RWPE2 (cell line): ENCODE measurements around the gene TSPAN12.

ENCODE experiments used
- ATAC-seq: fragments of 200-7000 bp; cut with Tn5 transposase; 3 replicates; pipeline ENCODE4 v1.9.1; 2021; ENCODE audit warnings: low read depth
- DNase-seq: peaks from one replicate; pipeline ENCODE4 v3.0.0-alpha.2; 2020; ENCODE audit warnings: low spot score
- H3K27ac ChIP-seq: fragments of 450-650 bp; 2 replicates; pipeline ENCODE4 v1.5.1; 2017; ENCODE audit warnings: mild to moderate bottlenecking; ENCODE audit not compliant: poor library complexity, severe bottlenecking
- H3K27me3 ChIP-seq: fragments of 250-450 bp; sonication (Bioruptor Pico); 2 replicates; pipeline ENCODE4 v1.5.1; 2021; ENCODE audit warnings: mild to moderate bottlenecking, moderate library complexity; ENCODE audit not compliant: insufficient read depth, poor library complexity, severe bottlenecking
- H3K36me3 ChIP-seq: fragments of 250-450 bp; sonication (Bioruptor Pico); 2 replicates; pipeline ENCODE4 v1.5.1; 2020; ENCODE audit warnings: low read depth, mild to moderate bottlenecking, moderate library complexity
- H3K4me1 ChIP-seq: fragments of 250-450 bp; sonication (Bioruptor Pico); 2 replicates; pipeline ENCODE4 v1.5.1; 2021; ENCODE audit warnings: mild to moderate bottlenecking, moderate library complexity; ENCODE audit not compliant: insufficient read depth, poor library complexity, severe bottlenecking
- H3K4me3 ChIP-seq: fragments of 250-450 bp; sonication (Bioruptor Pico); 2 replicates; pipeline ENCODE4 v1.5.1; 2021; ENCODE audit warnings: mild to moderate bottlenecking, moderate library complexity; ENCODE audit not compliant: severe bottlenecking
- H3K9me3 ChIP-seq: fragments of 250-450 bp; sonication (Bioruptor Pico); 2 replicates; pipeline ENCODE4 v1.5.1; 2021; ENCODE audit warnings: mild to moderate bottlenecking, moderate library complexity; ENCODE audit not compliant: severe bottlenecking
- TF ChIP-seq, protein P1 (sequence below): fragments of 450-650 bp; IDR thresholded peaks from one replicate; pipeline ENCODE4 v1.5.1; 2017; ENCODE audit warnings: mild to moderate bottlenecking, moderate library complexity; ENCODE audit not compliant: poor library complexity, severe bottlenecking

The TSPAN12 gene

DNA sequence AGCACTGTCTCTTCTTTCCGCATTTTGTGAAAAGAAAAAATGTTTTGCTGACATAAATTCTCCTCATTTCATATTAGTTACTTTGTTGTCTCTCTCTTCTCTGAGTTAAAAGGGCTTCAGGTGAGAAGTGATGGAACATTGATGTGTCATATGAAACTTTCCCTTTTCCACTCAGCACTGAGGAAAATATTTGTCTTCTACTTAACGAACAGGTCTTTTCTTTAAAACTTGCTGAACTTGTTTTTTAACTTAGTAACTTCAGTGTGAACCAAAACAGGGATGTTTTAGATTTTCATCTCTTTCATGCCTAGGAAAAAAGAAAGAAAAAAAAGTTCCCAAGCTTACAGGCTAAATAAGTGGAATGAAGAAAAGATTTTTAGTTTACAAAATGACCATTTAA is 19.0 kb upstream of the TSPAN12 start:
- no peaks in the 10 kb centered on the region for H3K36me3 ChIP-seq
- H3K27ac ChIP-seq = no peak overlapping the region
- TF ChIP-seq, protein P1, sequence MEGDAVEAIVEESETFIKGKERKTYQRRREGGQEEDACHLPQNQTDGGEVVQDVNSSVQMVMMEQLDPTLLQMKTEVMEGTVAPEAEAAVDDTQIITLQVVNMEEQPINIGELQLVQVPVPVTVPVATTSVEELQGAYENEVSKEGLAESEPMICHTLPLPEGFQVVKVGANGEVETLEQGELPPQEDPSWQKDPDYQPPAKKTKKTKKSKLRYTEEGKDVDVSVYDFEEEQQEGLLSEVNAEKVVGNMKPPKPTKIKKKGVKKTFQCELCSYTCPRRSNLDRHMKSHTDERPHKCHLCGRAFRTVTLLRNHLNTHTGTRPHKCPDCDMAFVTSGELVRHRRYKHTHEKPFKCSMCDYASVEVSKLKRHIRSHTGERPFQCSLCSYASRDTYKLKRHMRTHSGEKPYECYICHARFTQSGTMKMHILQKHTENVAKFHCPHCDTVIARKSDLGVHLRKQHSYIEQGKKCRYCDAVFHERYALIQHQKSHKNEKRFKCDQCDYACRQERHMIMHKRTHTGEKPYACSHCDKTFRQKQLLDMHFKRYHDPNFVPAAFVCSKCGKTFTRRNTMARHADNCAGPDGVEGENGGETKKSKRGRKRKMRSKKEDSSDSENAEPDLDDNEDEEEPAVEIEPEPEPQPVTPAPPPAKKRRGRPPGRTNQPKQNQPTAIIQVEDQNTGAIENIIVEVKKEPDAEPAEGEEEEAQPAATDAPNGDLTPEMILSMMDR = no peak
- no peaks in the 10 kb centered on the region for H3K27me3 ChIP-seq
- no peaks in the 10 kb centered on the region for H3K4me1 ChIP-seq
- DNase-seq (no peak), ATAC-seq (no peak)
- no peak overlapping the region for H3K4me3 ChIP-seq
- H3K9me3 ChIP-seq = no peaks in the 10 kb centered on the region

DNA sequence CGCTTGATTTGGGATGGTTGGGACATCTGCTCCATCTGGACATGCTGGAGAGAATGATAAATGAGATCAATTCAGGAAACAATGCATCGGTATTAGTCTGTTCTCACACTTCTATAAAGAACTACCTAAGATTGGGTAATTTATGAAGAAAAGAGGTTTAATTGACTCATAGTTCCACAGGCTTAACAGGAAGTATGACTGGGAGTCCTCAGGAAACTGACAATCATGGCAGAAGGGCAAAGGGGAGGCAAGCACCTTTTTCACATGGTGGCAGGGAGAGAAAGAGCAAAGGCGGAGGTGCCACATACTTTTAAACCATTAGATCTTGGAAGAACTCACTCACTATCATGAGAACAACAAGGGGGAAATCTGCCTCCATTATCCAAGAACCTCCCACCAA is 16.8 kb upstream of the TSPAN12 start:
- ATAC-seq (no peak), DNase-seq (no peak)
- no peaks in the 10 kb centered on the region for H3K36me3 ChIP-seq
- H3K9me3 ChIP-seq = no peaks in the 10 kb centered on the region
- H3K4me1 ChIP-seq = no peaks in the 10 kb centered on the region
- no peaks in the 10 kb centered on the region for H3K27me3 ChIP-seq
- no peak overlapping the region for H3K27ac ChIP-seq
- TF ChIP-seq, protein P1 = no peak
- no peak overlapping the region for H3K4me3 ChIP-seq

DNA sequence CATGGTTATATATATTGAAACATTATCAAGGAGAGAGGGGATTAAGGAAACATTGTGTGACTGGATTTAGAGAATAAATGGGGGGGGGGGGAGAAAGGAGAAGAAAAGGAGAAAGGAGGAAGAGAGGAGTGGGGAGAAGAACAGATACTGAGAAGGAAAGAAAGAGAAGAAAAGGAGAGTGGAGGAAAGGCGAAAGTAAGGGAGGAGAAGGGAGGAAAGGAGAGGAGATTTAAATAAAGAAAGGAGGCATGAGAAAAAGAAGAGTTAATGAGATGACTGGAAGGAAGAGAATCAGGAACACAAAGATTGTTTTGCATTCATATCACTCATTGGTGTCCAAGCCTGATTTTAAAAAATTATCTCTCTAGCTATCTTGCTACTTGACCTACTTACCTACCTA is 16.1 kb upstream of the TSPAN12 start:
- Histone ChIP-seq H3K36me3 (no peaks in the 10 kb centered on the region), H3K4me3 (no peak overlapping the region), H3K27ac (no peak overlapping the region), H3K4me1 (no peaks in the 10 kb centered on the region), H3K9me3 (no peaks in the 10 kb centered on the region), H3K27me3 (no peaks in the 10 kb centered on the region)
- DNase-seq = no peak
- ATAC-seq = no peak
- TF ChIP-seq, protein P1 = no peak

DNA sequence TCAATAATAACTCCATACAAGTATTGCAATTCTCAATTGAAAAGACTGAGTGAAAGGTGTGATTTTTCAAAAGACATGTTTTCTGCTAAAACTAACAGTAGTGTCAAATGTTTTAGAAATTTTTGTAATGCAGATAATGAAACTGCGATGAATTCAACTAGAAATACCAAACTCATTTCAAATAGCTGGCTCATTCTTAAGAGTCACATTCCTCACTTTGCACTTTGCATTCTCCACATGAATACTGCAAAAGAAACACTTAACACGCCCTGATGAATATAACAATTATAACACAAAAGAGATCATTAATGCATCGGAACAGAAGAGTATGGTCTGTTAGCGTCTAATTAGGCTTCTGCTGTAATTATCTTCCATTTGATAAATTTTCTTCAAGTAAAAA is 15.5 kb upstream of the TSPAN12 start:
- Histone ChIP-seq H3K4me1 (no peaks in the 10 kb centered on the region), H3K27ac (no peak overlapping the region), H3K9me3 (no peaks in the 10 kb centered on the region), H3K4me3 (no peak overlapping the region), H3K36me3 (no peaks in the 10 kb centered on the region), H3K27me3 (no peaks in the 10 kb centered on the region)
- DNase-seq (no peak), ATAC-seq (no peak)
- TF ChIP-seq, protein P1 = no peak

DNA sequence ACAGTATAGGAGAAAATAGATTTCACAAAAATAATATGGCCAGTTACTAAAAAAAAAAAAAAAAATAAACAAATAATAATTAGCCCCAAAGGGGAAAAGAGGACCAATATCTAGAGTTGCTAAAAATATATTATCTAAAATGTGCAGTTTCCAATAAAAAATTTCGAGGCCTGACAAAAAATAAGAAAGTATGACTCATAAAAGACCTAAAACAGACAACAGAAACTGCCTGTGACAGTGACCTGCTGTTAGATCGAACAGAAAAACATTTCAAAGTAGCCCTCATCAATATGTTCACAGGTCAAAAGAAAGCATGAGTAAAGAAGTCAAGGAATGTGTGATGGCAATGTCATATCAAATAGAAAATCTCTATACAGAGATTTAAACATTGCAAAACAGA is 11.8 kb upstream of the TSPAN12 start:
- TF ChIP-seq, protein P1 = no peak
- H3K9me3 ChIP-seq = no peaks in the 10 kb centered on the region
- H3K27me3 ChIP-seq = no peaks in the 10 kb centered on the region
- no peak overlapping the region for H3K4me3 ChIP-seq
- H3K36me3 ChIP-seq = no peaks in the 10 kb centered on the region
- no peaks in the 10 kb centered on the region for H3K4me1 ChIP-seq
- DNase-seq (no peak), ATAC-seq (no peak)
- no peak overlapping the region for H3K27ac ChIP-seq
